GM23338 (cell line): ENCODE results near the gene AGPS. TPM values are rescaled to one million over a fixed set of nuclear protein-coding genes. Genes with fewer than 3 reads are reported as not detected.

Source experiments
- ATAC-seq: fragments of 200-7000 bp; cut with Tn5 transposase; 3 replicates; pipeline ENCODE4 v1.9.1; 2020
- DNase-seq: peaks from one replicate; pipeline ENCODE4 v3.0.0-alpha.2; 2015; ENCODE audit warnings: low spot score
- H2AFZ ChIP-seq: fragments of 200-600 bp; sonication (generic); 2 replicates; pipeline ENCODE4 v1.8.0; 2016; ENCODE audit warnings: antibody characterized with exemption, mild to moderate bottlenecking, moderate library complexity
- H3F3A ChIP-seq: fragments of 200-600 bp; sonication (generic); replicated peaks from 2 replicates; pipeline ENCODE4 v1.8.0; 2017; ENCODE audit warnings: antibody characterized with exemption, mixed run types, low read depth
- H3K27ac ChIP-seq: fragments of 200-600 bp; sonication (generic); 2 replicates; pipeline ENCODE4 v1.6.1; 2016; ENCODE audit warnings: low read depth
- H3K27me3 ChIP-seq: fragments of 200-600 bp; sonication (generic); 2 replicates; pipeline ENCODE4 v1.8.0; 2016; ENCODE audit warnings: mild to moderate bottlenecking, mixed run types, moderate library complexity; ENCODE audit not compliant: insufficient read depth
- H3K36me3 ChIP-seq: fragments of 200-600 bp; sonication (generic); 2 replicates; pipeline ENCODE4 v1.8.0; 2016; ENCODE audit warnings: mild to moderate bottlenecking; ENCODE audit not compliant: insufficient read depth
- H3K4me1 ChIP-seq: fragments of 200-600 bp; sonication (generic); 2 replicates; pipeline ENCODE4 v1.8.0; 2016; ENCODE audit warnings: mild to moderate bottlenecking, moderate library complexity; ENCODE audit not compliant: insufficient read depth
- H3K4me2 ChIP-seq: fragments of 200-600 bp; sonication (generic); 2 replicates; pipeline ENCODE4 v1.7.1; 2017; ENCODE audit warnings: mixed run types
- H3K4me3 ChIP-seq: fragments of 200-600 bp; sonication (generic); 2 replicates; pipeline ENCODE4 v1.6.1; 2016; ENCODE audit warnings: mixed run types
- H3K79me2 ChIP-seq: fragments of 200-600 bp; sonication (generic); replicated peaks from 2 replicates; pipeline ENCODE4 v1.8.0; 2017; ENCODE audit warnings: mild to moderate bottlenecking; ENCODE audit not compliant: insufficient read depth
- H3K9me2 ChIP-seq: fragments of 200-600 bp; sonication (generic); 2 replicates; pipeline ENCODE4 v1.8.0; 2017; ENCODE audit not compliant: insufficient read depth
- H4K20me1 ChIP-seq: fragments of 200-600 bp; sonication (generic); replicated peaks from 2 replicates; pipeline ENCODE4 v1.8.0; 2017; ENCODE audit warnings: mild to moderate bottlenecking; ENCODE audit not compliant: insufficient read depth
- H3K27ac Mint-ChIP-seq: 2 replicates; pipeline ENCODE4 v1.8.0; 2020; ENCODE audit warnings: inconsistent platforms, mild to moderate bottlenecking, moderate library complexity, mixed read lengths
- H3K27me3 Mint-ChIP-seq: 3 replicates; pipeline ENCODE4 v1.8.0; 2022; ENCODE audit warnings: low read depth, mild to moderate bottlenecking, moderate library complexity, mixed read lengths, inconsistent platforms; ENCODE audit not compliant: insufficient read depth, poor library complexity
- H3K36me3 Mint-ChIP-seq: 3 replicates; pipeline ENCODE4 v1.8.0; 2021; ENCODE audit warnings: low read depth, mild to moderate bottlenecking, inconsistent platforms, moderate library complexity, mixed read lengths
- H3K4me1 Mint-ChIP-seq: 3 replicates; pipeline ENCODE4 v1.8.0; 2020; ENCODE audit warnings: mild to moderate bottlenecking, inconsistent platforms, mixed read lengths
- H3K4me3 Mint-ChIP-seq: 3 replicates; pipeline ENCODE4 v1.8.0; 2021; ENCODE audit warnings: moderate library complexity, mild to moderate bottlenecking, inconsistent platforms, mixed read lengths
- H3K9me3 Mint-ChIP-seq: 3 replicates; pipeline ENCODE4 v1.8.0; 2020; ENCODE audit warnings: moderate library complexity, mild to moderate bottlenecking, inconsistent platforms, mixed read lengths
- EZH2 ChIP-seq: fragments of 200-600 bp; sonication (generic); IDR thresholded peaks from one replicate; pipeline ENCODE4 v1.8.0; 2017; ENCODE audit warnings: antibody characterized with exemption, mild to moderate bottlenecking, low read depth; ENCODE audit not compliant: unreplicated experiment
- STAT1 ChIP-seq: IDR thresholded peaks from one replicate; pipeline ENCODE4 v1.6.1; 2016; ENCODE audit warnings: antibody characterized with exemption; ENCODE audit not compliant: unreplicated experiment
- ZNF331 ChIP-seq: fragments of 250-450 bp; sonication (Bioruptor Pico); IDR thresholded peaks from 2 replicates; pipeline ENCODE4 v1.5.0; 2020; ENCODE audit warnings: low read depth, mild to moderate bottlenecking, moderate library complexity
- polyA plus RNA-seq: library from polyadenylated mRNA; unstranded; fragments of >200 nt; fragmentation: Nextera tagmentation; extraction: Ambion mirVana; gene quantifications from 2 replicates; pipeline ENCODE4 v1.2.1, GENCODE V29; 2016
- total RNA-seq: library from RNA; depleted of rRNA; stranded (reverse); fragments of >200 nt; shearing (Covaris generic); gene quantifications from 2 replicates; pipeline ENCODE4 v1.2.3, GENCODE V29; 2014
- TF ChIP-seq, protein P1 (sequence below): fragments of 250-450 bp; sonication (Bioruptor Pico); IDR thresholded peaks from 2 replicates; pipeline ENCODE4 v1.5.0; 2020; ENCODE audit warnings: mild to moderate bottlenecking, moderate library complexity
- TF ChIP-seq, protein P2 (sequence below), 2 experiments: fragments of 200-600 bp in 1 of 2; sonication (generic) in 1 of 2; conservative IDR thresholded peaks; 2 replicates each; pipeline versions ENCODE4 v1.5.1 to v1.6.1; 2016 to 2017; ENCODE audit warnings: antibody characterized with exemption in 2 of 2, low read depth in 2 of 2, mild to moderate bottlenecking in 2 of 2, moderate library complexity in 1 of 2

The AGPS gene
- total and polyA plus RNA-seq, 2 experiments from 2014 or later: 14.6 to 73.2 TPM

DNA sequence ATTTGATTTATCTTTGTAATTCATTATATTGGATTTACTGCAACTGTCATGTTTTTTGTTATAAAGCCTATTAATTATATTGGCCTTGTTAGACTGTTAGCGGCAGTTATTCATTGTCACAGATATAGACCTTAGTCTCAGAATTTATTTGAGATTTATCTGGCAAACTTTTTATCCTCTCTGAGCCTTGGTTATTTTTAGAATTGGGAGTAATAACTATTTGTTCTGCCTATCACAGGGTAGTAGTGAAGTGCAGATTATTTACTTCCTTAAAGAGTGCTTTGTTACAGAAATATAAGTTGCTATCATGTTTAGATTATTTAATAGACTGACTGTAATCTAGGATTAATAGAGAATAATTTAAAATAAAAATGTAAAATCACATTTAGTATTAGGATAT lies 41.9 kb downstream of the AGPS start (continued):
- TF ChIP-seq, protein P1, sequence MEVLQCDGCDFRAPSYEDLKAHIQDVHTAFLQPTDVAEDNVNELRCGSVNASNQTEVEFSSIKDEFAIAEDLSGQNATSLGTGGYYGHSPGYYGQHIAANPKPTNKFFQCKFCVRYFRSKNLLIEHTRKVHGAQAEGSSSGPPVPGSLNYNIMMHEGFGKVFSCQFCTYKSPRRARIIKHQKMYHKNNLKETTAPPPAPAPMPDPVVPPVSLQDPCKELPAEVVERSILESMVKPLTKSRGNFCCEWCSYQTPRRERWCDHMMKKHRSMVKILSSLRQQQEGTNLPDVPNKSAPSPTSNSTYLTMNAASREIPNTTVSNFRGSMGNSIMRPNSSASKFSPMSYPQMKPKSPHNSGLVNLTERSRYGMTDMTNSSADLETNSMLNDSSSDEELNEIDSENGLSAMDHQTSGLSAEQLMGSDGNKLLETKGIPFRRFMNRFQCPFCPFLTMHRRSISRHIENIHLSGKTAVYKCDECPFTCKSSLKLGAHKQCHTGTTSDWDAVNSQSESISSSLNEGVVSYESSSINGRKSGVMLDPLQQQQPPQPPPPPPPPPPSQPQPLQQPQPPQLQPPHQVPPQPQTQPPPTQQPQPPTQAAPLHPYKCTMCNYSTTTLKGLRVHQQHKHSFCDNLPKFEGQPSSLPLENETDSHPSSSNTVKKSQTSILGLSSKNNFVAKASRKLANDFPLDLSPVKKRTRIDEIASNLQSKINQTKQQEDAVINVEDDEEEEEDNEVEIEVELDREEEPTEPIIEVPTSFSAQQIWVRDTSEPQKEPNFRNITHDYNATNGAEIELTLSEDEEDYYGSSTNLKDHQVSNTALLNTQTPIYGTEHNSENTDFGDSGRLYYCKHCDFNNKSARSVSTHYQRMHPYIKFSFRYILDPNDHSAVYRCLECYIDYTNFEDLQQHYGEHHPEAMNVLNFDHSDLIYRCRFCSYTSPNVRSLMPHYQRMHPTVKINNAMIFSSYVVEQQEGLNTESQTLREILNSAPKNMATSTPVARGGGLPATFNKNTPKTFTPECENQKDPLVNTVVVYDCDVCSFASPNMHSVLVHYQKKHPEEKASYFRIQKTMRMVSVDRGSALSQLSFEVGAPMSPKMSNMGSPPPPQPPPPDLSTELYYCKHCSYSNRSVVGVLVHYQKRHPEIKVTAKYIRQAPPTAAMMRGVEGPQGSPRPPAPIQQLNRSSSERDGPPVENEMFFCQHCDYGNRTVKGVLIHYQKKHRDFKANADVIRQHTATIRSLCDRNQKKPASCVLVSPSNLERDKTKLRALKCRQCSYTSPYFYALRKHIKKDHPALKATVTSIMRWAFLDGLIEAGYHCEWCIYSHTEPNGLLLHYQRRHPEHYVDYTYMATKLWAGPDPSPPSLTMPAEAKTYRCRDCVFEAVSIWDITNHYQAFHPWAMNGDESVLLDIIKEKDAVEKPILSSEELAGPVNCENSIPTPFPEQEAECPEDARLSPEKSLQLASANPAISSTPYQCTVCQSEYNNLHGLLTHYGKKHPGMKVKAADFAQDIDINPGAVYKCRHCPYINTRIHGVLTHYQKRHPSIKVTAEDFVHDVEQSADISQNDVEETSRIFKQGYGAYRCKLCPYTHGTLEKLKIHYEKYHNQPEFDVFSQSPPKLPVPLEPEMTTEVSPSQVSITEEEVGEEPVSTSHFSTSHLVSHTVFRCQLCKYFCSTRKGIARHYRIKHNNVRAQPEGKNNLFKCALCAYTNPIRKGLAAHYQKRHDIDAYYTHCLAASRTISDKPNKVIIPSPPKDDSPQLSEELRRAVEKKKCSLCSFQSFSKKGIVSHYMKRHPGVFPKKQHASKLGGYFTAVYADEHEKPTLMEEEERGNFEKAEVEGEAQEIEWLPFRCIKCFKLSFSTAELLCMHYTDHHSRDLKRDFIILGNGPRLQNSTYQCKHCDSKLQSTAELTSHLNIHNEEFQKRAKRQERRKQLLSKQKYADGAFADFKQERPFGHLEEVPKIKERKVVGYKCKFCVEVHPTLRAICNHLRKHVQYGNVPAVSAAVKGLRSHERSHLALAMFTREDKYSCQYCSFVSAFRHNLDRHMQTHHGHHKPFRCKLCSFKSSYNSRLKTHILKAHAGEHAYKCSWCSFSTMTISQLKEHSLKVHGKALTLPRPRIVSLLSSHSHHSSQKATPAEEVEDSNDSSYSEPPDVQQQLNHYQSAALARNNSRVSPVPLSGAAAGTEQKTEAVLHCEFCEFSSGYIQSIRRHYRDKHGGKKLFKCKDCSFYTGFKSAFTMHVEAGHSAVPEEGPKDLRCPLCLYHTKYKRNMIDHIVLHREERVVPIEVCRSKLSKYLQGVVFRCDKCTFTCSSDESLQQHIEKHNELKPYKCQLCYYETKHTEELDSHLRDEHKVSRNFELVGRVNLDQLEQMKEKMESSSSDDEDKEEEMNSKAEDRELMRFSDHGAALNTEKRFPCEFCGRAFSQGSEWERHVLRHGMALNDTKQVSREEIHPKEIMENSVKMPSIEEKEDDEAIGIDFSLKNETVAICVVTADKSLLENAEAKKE (CRISPR knock-in tag): no peak
- no peak for TF ChIP-seq ZNF331 (CRISPR knock-in tag)
- no peak for TF ChIP-seq STAT1

DNA sequence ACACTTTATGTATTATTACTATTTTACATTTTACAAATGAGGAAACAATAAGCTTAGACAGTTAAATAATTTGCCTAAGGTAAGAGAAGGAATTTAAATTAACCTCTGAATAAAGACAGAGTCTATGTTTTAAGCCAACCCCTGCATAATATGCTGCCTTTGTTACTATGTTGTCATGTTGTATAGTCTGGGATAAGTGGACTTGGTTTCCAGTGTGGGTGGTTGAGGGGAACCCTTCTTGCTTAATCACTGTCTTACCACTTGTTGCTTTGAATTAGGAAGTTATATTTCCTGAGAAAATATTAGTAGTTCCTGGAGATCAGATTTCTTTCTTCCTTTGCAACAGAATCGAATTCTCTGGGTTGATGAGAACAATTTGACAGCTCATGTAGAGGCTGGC lies 52.6 kb downstream of the AGPS start:
- Histone ChIP-seq H3F3A (no peaks in the 10 kb centered on the region), H2AFZ (no peak overlapping the region), H3K4me3 (no peak overlapping the region), H3K4me1 (no peaks in the 10 kb centered on the region), H3K27me3 (no peaks in the 10 kb centered on the region), H3K27ac (no peak overlapping the region), H3K79me2 (no peaks in the 10 kb centered on the region), H4K20me1 (0 out of 2 replicates have a peak, but pooled peaks cover 3% of the 10 kb centered on the region), H3K4me2 (no peak overlapping the region), H3K36me3 (peaks cover 3% of the 10 kb centered on the region; the same call in 1 of the 2 replicates), H3K9me2 (no peaks in the 10 kb centered on the region)
- peaks cover 24% of the 10 kb centered on the region; the same call in 2 of the 3 replicates for H3K36me3 Mint-ChIP-seq
- H3K27me3 Mint-ChIP-seq: no peaks in the 10 kb centered on the region
- H3K4me1 Mint-ChIP-seq: no peaks in the 10 kb centered on the region
- H3K4me3 Mint-ChIP-seq: no peak overlapping the region
- H3K9me3 Mint-ChIP-seq: no peaks in the 10 kb centered on the region
- no peak overlapping the region for H3K27ac Mint-ChIP-seq
- DNase-seq: no peak
- TF ChIP-seq, protein P2, sequence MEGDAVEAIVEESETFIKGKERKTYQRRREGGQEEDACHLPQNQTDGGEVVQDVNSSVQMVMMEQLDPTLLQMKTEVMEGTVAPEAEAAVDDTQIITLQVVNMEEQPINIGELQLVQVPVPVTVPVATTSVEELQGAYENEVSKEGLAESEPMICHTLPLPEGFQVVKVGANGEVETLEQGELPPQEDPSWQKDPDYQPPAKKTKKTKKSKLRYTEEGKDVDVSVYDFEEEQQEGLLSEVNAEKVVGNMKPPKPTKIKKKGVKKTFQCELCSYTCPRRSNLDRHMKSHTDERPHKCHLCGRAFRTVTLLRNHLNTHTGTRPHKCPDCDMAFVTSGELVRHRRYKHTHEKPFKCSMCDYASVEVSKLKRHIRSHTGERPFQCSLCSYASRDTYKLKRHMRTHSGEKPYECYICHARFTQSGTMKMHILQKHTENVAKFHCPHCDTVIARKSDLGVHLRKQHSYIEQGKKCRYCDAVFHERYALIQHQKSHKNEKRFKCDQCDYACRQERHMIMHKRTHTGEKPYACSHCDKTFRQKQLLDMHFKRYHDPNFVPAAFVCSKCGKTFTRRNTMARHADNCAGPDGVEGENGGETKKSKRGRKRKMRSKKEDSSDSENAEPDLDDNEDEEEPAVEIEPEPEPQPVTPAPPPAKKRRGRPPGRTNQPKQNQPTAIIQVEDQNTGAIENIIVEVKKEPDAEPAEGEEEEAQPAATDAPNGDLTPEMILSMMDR (conservative IDR thresholded peaks at IDR 0.05; ENCODE audit: low read depth in 2 of 2): no peak
- TF ChIP-seq EZH2: no peak
- ATAC-seq: no peak
